Activated CD4-positive, alpha-beta T cell treated with anti-CD3 and anti-CD28 coated beads, Interleukin-2, Interleukin-6, amounts not matched to agents 100 ng/mL and 50 ng/mL, durations not matched to agents 16 hours and 8 hours (primary cell): Measurements from ENCODE around the gene TMEM198.

ENCODE experiments used
- DNase-seq: peaks from one replicate; pipeline ENCODE4 v3.0.0-alpha.2; 2020

Gene TMEM198

GRCh38 chr2:219563271-219563928 lies 19.6 kb downstream of the TMEM198 start:
- DNase-seq, result no peak

DNA sequence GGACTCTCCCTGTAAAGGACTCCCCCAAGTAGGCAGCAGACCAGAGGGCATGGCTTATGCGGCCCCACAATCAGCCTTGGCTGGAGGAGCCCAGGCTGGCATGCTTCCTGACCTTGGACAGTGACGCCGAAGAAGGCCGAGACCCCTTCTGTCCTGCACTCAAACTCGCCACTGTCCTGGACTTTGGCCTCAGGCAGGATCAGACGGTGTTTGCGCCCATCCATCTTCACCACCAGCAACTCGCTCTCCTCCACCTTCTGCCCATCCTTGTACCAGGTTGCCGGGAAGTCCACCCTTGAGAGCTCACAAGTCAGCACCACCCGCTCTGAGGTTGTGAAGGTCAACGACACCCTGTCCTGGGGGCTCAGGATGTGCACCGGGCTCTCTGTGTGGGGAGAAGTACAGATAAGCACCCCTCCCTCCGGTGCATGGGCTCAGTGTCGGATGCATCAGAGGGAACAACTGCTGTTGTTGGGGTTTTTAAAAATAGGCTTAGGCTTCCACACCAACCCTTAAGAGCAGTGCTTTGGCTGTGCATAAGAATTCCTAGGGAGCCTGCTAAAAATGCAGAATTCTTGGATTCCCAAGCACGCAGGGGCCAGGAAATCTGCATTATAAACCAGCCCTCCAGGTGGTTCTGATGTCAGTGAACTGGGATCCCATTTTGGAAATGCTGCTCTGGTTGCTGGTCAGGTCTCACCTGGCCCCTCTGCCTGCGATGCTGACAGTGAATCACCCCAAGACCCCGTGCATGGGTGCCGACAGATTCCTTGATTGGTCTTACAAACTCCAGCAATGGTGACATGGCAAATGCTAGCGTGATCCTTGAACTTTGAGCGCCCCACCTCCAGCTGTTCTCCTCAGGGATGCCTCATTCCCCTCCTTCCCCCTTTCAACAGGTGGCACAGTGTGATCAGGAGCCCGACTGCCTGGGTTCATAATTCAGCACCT lies 21.6 kb downstream of the TMEM198 start:
- no peak for DNase-seq

GRCh38 chr2:219566640-219567039 lies 22.8 kb downstream of the TMEM198 start:
- no peak for DNase-seq

DNA sequence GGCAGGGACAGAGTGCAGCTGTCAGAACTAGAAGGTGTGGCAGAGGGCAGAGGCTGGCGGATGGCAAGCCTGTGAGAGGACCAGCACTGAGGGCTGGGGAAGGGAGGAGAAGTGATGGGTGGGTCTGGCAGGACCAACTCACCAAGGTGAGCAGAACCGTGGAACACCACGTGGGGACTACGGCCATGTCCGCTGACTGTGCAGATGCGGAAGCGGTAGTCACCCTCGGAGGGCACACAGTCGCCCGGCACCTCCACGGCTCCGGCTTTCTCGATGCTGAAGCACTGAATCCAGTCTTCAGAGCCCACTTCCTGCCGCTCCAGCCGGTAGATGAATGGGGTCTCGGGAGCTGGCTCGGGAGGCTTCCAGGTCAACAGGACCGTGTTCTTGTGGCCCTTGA lies 23.3 kb downstream of the TMEM198 start:
- DNase-seq, result no peak

GRCh38 chr2:219567791-219568361 lies 24.0 kb downstream of the TMEM198 start:
- DNase-seq, result no peak

GRCh38 chr2:219569041-219569440 lies 25.2 kb downstream of the TMEM198 start:
- DNase-seq, result no peak

GRCh38 chr2:219569635-219570034 lies 25.8 kb downstream of the TMEM198 start:
- no peak for DNase-seq

GRCh38 chr2:219570194-219570923 lies 26.5 kb downstream of the TMEM198 start:
- DNase-seq, result no peak

DNA sequence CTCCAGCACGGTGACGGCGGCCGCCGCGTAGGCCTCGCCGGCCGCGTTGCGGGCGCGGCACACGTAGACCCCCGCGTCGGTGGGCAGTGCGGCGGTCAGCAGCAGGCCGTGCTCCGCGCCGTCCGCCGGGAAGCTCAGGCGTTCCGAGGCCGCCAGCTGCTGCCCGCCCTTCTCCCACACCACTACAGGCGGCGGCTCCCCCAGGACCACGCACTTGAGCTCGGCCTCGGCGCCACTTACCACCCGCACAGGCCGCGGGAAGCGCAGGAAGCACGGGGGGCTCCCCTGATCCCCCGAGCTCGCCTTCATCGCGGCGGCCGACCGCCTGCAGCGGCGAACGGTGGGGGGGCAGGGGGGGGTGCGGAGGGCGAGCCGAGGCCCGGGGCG lies 27.1 kb downstream of the TMEM198 start:
- no peak for DNase-seq

DNA sequence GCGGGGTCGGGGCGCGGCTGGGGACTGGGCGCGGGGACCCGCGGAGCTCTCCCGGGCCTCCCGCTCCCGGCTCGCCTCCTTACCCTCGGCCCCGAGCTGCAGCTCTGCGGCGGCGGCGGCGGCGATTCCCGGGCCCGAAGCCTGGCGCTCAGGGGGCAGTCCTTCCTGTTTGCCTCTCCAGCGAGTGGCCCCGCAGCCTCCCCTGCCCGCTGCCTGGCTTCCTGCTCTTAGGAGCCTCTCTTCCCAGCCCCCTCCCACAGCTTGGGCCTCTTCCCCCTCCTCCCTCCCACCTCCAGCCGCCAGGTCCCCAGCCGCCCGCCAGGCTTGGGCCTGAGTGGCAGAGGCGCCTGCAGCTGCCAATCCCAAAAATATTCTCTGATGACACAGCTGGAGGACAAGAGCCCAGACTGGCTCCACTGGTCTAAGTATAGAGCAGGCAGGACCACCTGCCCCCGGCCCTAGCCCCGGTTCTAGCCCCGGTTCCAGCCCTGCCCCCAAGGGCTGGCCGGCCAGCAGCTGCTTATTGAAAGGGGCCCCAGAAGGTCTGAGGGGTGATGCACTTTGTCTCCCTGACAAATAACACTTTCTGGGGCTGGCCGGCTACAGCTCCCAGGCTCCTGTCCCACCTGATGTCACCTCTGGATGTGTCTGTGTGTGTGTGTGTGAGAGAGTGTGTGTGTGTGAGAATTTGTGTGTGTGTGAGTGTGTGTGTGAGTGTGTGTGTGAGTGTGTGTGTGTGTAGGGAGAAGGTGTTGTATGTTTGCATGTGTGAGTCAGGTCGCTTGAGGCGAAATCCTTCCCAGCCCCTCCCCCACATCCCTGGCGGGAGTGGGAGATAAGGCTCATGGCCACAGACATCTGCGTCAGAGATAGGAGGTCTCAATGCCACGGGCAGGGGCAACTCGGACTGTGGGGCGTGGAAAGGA lies 27.7 kb downstream of the TMEM198 start, which contains the start of gene OBSL1:
Gene OBSL1, minus strand, starts transcription at position 229 of the 926 bp plus-strand sequence. CDS start 307 bp downstream, outside the sequence.
- no peak for DNase-seq

- DNase-seq, result no peak
Observed at GRCh38 chr2:219572237-219573001, 28.6 kb downstream of the TMEM198 start, which contains the start of gene INHA. TSS of gene INHA (plus strand) at chr2:219572310. CDS start at chr2:219572375, 65 bp downstream.

DNA sequence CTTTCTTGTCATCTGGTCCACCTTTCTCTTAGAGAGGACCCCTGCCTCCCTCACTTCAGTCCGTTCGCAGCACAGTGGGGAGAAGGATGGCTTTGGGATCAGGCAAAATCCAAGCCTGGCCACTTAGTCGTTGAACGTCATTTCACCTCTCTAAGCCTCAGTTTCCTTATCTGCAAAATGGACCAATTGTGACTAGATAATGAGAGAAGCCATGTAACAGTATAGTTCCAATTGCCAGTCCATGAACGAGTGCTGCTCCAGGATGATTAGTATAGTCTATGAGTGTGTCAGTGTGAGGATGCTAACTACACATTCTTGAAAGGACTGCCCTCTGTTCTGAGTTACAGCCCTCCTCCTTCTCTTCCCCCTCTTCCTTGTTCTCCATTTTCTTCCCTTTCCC lies 29.3 kb downstream of the TMEM198 start:
- DNase-seq, result no peak

- DNase-seq, result no peak
Observed at GRCh38 chr2:219574484-219575311, 30.9 kb downstream of the TMEM198 start.

GRCh38 chr2:219575566-219576504 lies 32.0 kb downstream of the TMEM198 start:
- DNase-seq, result no peak

DNA sequence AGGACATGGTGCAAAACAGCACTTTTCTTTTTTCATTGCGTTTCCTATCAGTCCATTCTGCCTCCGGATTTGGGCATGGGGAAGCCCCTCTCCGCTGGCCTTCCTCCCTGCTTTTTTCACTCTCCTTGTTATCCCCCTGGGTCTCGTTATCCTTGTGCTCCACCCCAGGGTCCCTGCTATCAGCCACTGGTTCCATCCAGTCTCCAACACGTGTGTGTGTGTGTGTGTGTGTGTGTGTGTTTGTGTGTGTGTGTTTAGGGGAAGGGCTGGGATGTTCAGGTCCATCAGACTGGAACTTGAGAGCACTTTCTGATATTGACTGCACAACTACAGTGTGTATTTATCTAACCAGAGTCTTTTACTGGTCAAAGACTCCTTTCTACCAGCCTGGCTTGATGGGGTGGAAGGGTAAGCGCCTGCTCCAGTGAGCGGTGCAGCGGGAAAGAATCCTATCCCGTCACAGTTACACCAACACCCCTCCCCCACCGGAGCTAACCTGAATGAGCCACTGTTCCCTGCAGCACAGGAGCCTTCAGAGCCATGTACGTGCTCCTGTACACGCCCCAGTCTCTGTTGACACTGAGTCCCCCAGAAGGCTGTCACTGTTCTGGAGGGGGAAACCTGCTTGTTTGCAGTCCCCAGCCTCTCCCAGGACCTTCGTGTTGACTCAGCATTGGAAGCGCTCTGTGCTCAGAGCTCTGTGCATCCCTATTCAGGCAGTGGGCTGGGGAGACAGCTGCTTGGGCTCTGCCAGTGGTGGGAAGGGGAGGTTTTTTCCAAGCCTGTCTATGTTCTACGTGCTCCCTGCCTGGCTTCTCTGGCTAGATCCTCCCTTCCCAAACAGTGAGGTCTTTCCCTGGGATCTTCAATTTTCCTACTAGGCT lies 32.9 kb downstream of the TMEM198 start:
- no peak for DNase-seq

DNA sequence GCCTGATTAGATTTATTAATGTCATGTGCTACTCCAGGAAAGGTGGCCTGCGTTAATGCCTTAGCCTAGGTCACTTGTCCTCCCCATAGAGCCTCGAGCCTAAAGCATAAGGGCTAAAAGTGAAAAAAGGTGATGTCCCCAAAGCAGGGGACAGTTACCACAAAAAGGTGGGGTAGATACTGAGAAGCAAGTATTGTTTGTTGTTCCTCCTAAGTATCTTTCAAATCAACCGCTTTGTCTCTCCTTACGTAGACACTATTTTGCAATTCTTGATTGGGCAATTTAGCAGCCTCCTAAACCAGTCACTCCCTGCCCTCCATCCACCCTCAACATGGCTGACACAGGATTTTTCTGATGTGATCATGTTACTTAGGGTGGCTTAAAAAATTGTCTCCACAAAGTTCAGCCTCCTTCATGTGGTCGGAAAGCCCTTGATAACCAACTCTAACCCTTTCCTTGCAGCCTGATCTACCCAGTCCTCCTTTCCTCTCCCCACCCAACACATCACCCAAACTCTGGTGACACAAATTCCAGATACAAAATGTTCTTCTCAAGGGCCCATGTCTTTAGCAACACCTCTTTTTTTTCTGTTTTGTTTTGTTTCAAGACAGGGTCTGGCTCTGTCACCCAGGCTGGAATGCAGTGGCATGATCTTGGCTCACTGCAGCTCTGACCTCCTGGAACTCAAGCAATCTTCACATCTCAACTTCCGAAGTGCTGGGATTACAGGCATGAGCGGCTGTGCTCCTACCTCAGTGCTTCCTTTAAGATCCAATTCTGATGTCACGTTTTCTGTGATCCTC lies 35.2 kb downstream of the TMEM198 start:
- no peak for DNase-seq

DNA sequence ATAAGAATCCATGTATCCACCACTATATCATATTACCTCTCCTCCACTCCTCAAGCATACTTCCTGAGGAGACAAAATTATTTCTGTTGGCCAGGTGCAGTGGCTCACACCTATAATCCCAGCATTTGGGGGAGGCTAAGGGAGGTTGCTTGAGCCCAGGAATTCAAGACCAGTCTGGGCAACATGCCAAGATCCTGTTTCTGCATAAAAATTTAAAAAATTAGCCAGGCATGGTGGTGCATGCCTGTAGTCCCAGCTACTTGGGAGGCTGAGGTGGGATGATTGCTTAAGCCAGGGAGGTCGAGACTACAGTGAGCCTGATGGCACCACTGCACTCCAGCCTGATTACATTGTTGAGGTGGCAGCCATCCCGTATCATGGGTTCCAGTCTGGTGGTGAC lies 37.5 kb downstream of the TMEM198 start:
- no peak for DNase-seq
